ENCODE results near the gene IL12RB2.
"Not testable (repeated sequence)": the region's sequence is repeated elsewhere in the genome, so short reads cannot be mapped to it uniquely, and the experiment has no call there.

The IL12RB2 gene

DNA sequence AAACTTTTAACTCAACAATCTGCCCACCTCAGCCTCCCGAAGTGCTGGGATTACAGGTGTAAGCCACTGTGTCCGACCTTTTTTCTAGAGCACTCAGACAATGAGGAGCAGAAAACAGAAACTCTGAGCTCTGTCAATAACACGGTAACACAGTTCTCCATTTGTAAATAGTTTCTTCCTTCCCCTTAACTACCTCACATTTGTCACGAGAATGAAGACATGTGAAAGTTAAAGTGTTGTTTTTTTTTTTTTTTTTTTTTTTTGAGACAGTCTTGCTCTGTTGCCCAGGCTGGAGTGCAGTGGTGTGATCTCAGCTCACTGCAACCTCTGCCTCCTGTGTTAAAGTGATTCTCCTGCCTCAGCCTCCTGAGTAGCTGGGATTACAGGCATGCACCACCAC, 110.1 kb downstream of the IL12RB2 start:
- not testable (repeated sequence) for H2AK5ac ChIP-seq (ENCODE audit: low read length); H4K8ac ChIP-seq (ENCODE audit: low read depth, low read length); H3K79me1 ChIP-seq (ENCODE audit: low read length); H4K91ac ChIP-seq (ENCODE audit: low read depth, low read length); H2BK12ac ChIP-seq (ENCODE audit: low read length); H3K9me3 ChIP-seq (ENCODE audit: insufficient read depth, low read depth, low read length); H3K18ac ChIP-seq (ENCODE audit: low read length); H3K27me3 ChIP-seq (ENCODE audit: insufficient read depth, low read length); H3K4me1 ChIP-seq (ENCODE audit: control insufficient read depth in 1 of 2, insufficient read depth in 2 of 2, low read length in 2 of 2); H3K9ac ChIP-seq (ENCODE audit: low read length); H2AFZ ChIP-seq (ENCODE audit: insufficient read depth, low read length, poor library complexity); DNase-seq; H3K4ac ChIP-seq (ENCODE audit: low read depth, low read length); H2BK5ac ChIP-seq (ENCODE audit: low read depth, low read length, poor library complexity); H3K4me2 ChIP-seq (ENCODE audit: low read length); H4K12ac ChIP-seq (ENCODE audit: low read depth, low read length); H3K27ac ChIP-seq (ENCODE audit: low read depth, low read length); H3K79me2 ChIP-seq (ENCODE audit: control insufficient read depth, insufficient read depth, low read length, poor library complexity); H2BK120ac ChIP-seq (ENCODE audit: insufficient read depth, low read length, poor library complexity); H3K23ac ChIP-seq (ENCODE audit: low read length); H3K14ac ChIP-seq (ENCODE audit: low read length); H3K4me3 ChIP-seq (ENCODE audit: low read depth, low read length)
- WGBS (ENCODE audit: extremely low coverage, insufficient coverage, insufficient read length): no CpG with 5 or more reads among the region's 4 CpGs
- H3K36me3 ChIP-seq (ENCODE audit: control insufficient read depth in 1 of 2, insufficient read depth in 2 of 2, low read length in 2 of 2): peaks cover 38 to 44% of the 10 kb centered on the region in 2 experiments

DNA sequence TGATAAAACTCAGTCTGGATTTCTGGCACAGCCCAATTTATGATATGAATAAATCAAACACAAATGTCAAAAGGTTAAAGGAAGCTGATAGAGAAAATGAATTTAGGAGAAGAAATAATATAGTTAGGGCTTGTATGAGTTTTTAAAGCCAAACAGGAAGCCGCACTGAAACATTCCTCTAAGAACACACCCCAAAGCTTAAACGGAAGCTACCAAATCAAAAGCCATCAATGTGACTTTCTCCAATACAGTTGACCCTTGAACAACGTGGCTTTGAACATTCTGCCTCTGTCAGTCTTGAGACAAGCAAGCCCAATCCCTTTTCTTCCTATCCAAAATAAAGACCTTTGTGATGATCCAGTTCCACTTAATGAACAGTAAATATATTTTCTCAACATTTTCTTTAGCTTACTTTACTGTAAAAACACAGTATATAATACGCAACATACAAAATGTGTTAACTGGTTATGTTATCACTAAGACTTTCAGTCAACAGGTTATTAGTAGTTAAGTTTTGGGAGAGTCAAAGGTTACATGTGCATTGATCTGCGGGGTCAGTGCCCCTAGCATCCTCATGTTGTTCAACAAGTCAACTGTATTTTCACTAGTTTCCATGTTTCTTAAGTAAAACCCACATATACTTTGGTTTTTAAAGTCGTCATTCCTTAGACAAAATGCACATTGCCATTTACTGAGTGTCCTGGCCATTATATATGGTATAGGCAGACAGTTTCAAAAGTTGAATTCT, 111.3 kb downstream of the IL12RB2 start:
- Histone ChIP-seq H3K79me2 (ENCODE audit: control insufficient read depth, insufficient read depth, low read length, poor library complexity) (no peaks in the 10 kb centered on the region), H3K27me3 (ENCODE audit: insufficient read depth, low read length) (no peaks in the 10 kb centered on the region), H2BK5ac (ENCODE audit: low read depth, low read length, poor library complexity) (no peak overlapping the region), H3K23ac (ENCODE audit: low read length) (no peak overlapping the region), H3K36me3 (ENCODE audit: control insufficient read depth in 1 of 2, insufficient read depth in 2 of 2, low read length in 2 of 2) (peaks cover 40 to 45% of the 10 kb centered on the region in 2 experiments), H4K12ac (ENCODE audit: low read depth, low read length) (no peak overlapping the region), H3K4ac (ENCODE audit: low read depth, low read length) (peak overlapping the region; percentile 62), H3K4me2 (ENCODE audit: low read length) (no peak overlapping the region), H4K8ac (ENCODE audit: low read depth, low read length) (no peak overlapping the region), H2AK5ac (ENCODE audit: low read length) (no peak overlapping the region), H3K4me1 (ENCODE audit: control insufficient read depth in 1 of 2, insufficient read depth in 2 of 2, low read length in 2 of 2) (no peaks in the 10 kb centered on the region), H3K79me1 (ENCODE audit: low read length) (no peaks in the 10 kb centered on the region), H3K9me3 (ENCODE audit: insufficient read depth, low read depth, low read length) (no peaks in the 10 kb centered on the region), H3K4me3 (ENCODE audit: low read depth, low read length) (no peak overlapping the region), H2AFZ (ENCODE audit: insufficient read depth, low read length, poor library complexity) (no peak overlapping the region), H3K14ac (ENCODE audit: low read length) (no peak overlapping the region), H2BK12ac (ENCODE audit: low read length) (no peak overlapping the region), H3K18ac (ENCODE audit: low read length) (no peak overlapping the region), H4K91ac (ENCODE audit: low read depth, low read length) (no peak overlapping the region), H3K9ac (ENCODE audit: low read length) (no peak overlapping the region), H2BK120ac (ENCODE audit: insufficient read depth, low read length, poor library complexity) (no peak overlapping the region), H3K27ac (ENCODE audit: low read depth, low read length) (no peak overlapping the region)
- no peak for DNase-seq
- no CpG with 5 or more reads among the region's 6 CpGs for WGBS (ENCODE audit: extremely low coverage, insufficient coverage, insufficient read length)

DNA sequence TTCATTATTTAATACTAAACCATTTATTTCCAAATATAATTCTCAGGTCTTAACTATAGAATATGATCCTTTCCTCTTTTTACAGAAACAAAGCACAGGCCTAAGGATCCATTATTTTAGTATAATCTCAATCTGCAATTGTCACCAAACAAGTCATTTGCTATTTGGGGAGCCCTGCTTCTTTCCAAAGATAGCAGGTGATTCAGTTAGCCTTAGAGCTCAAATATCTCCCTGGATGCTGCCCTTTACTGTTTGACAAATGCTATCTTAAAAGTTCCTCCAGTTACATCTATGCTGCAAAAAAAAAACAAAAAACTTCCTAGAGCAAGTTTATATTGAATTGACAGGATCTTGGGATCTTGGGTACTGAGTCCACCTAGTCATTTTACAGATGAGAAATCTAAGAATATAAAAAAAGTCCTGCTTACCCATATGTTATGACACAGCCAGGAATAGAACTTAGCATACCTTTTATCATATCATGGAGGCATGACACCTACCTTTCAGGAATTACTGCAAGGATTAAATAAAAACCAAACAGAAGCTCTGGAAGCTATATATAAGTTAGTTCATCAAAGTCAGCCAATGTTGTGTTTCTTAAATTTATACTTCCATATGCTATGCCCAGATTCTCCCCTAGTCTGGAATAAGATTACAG, 113.3 kb downstream of the IL12RB2 start:
- H2AFZ ChIP-seq (ENCODE audit: insufficient read depth, low read length, poor library complexity): no peak overlapping the region
- no peak overlapping the region for H2BK5ac ChIP-seq (ENCODE audit: low read depth, low read length, poor library complexity)

GRCh38 chr1:67427465-67427864, 119.8 kb downstream of the IL12RB2 start:
- Histone ChIP-seq H3K9ac (ENCODE audit: low read length) (no peak overlapping the region), H3K36me3 (ENCODE audit: control insufficient read depth in 1 of 2, insufficient read depth in 2 of 2, low read length in 2 of 2) (peaks cover 18 to 20% of the 10 kb centered on the region in 2 experiments), H4K8ac (ENCODE audit: low read depth, low read length) (no peak overlapping the region), H3K27ac (ENCODE audit: low read depth, low read length) (no peak overlapping the region), H2BK120ac (ENCODE audit: insufficient read depth, low read length, poor library complexity) (no peak overlapping the region), H3K4me1 (ENCODE audit: control insufficient read depth in 1 of 2, insufficient read depth in 2 of 2, low read length in 2 of 2) (no peaks in the 10 kb centered on the region), H3K4ac (ENCODE audit: low read depth, low read length) (peak overlapping the region; percentile 27), H3K23ac (ENCODE audit: low read length) (no peak overlapping the region), H3K4me3 (ENCODE audit: low read depth, low read length) (no peak overlapping the region), H4K12ac (ENCODE audit: low read depth, low read length) (no peak overlapping the region), H3K14ac (ENCODE audit: low read length) (no peak overlapping the region), H3K4me2 (ENCODE audit: low read length) (peak overlapping the region; percentile 43), H3K79me2 (ENCODE audit: control insufficient read depth, insufficient read depth, low read length, poor library complexity) (peaks cover 15% of the 10 kb centered on the region), H3K79me1 (ENCODE audit: low read length) (peaks cover 13% of the 10 kb centered on the region), H4K91ac (ENCODE audit: low read depth, low read length) (no peak overlapping the region), H2BK12ac (ENCODE audit: low read length) (no peak overlapping the region), H2BK5ac (ENCODE audit: low read depth, low read length, poor library complexity) (no peak overlapping the region), H2AFZ (ENCODE audit: insufficient read depth, low read length, poor library complexity) (no peak overlapping the region), H3K9me3 (ENCODE audit: insufficient read depth, low read depth, low read length) (no peaks in the 10 kb centered on the region), H3K18ac (ENCODE audit: low read length) (no peak overlapping the region), H3K27me3 (ENCODE audit: insufficient read depth, low read length) (no peaks in the 10 kb centered on the region), H2AK5ac (ENCODE audit: low read length) (no peak overlapping the region)
- DNase-seq: no peak
- no CpG with 5 or more reads among the region's 2 CpGs for WGBS (ENCODE audit: extremely low coverage, insufficient coverage, insufficient read length)

More for the DNA sequence above, 113.3 kb downstream of the IL12RB2 start:
- no peak overlapping the region for H2BK12ac ChIP-seq (ENCODE audit: low read length)
- no peak overlapping the region for H3K14ac ChIP-seq (ENCODE audit: low read length)
- no peaks in the 10 kb centered on the region for H3K79me1 ChIP-seq (ENCODE audit: low read length)
- H3K36me3 ChIP-seq (ENCODE audit: control insufficient read depth in 1 of 2, insufficient read depth in 2 of 2, low read length in 2 of 2): peaks cover 41% of the 10 kb centered on the region in 2 experiments
- H3K27me3 ChIP-seq (ENCODE audit: insufficient read depth, low read length): no peaks in the 10 kb centered on the region
- no peaks in the 10 kb centered on the region for H3K4me1 ChIP-seq (ENCODE audit: control insufficient read depth in 1 of 2, insufficient read depth in 2 of 2, low read length in 2 of 2)
- H4K8ac ChIP-seq (ENCODE audit: low read depth, low read length): no peak overlapping the region
- no peak overlapping the region for H3K23ac ChIP-seq (ENCODE audit: low read length)
- no peak overlapping the region for H3K18ac ChIP-seq (ENCODE audit: low read length)
- H3K4me3 ChIP-seq (ENCODE audit: low read depth, low read length): no peak overlapping the region
- no peak for DNase-seq
- no peak overlapping the region for H3K4ac ChIP-seq (ENCODE audit: low read depth, low read length)
- H3K9ac ChIP-seq (ENCODE audit: low read length): no peak overlapping the region
- H3K9me3 ChIP-seq (ENCODE audit: insufficient read depth, low read depth, low read length): no peaks in the 10 kb centered on the region
- no peak overlapping the region for H4K12ac ChIP-seq (ENCODE audit: low read depth, low read length)
- no peak overlapping the region for H3K4me2 ChIP-seq (ENCODE audit: low read length)
- H3K79me2 ChIP-seq (ENCODE audit: control insufficient read depth, insufficient read depth, low read length, poor library complexity): peaks cover 1% of the 10 kb centered on the region
- H4K91ac ChIP-seq (ENCODE audit: low read depth, low read length): no peak overlapping the region
- H3K27ac ChIP-seq (ENCODE audit: low read depth, low read length): no peak overlapping the region
- H2BK120ac ChIP-seq (ENCODE audit: insufficient read depth, low read length, poor library complexity): no peak overlapping the region
- H2AK5ac ChIP-seq (ENCODE audit: low read length): no peak overlapping the region
